ENCODE measurements around the gene DDX42.

DDX42 gene

GRCh38 chr17:63828936-63829335 is 55.0 kb downstream of the DDX42 start:
- Histone ChIP-seq H3K4me3 (ENCODE audit: low read length) (no peak overlapping the region), H3K9ac (ENCODE audit: low read length) (no peak overlapping the region), H3K27me3 (ENCODE audit: control insufficient read depth, insufficient read depth, low read length) (no peaks in the 10 kb centered on the region), H3K36me3 (ENCODE audit: control insufficient read depth, insufficient read depth, low read length) (peaks cover 61% of the 10 kb centered on the region), H3K4me1 (ENCODE audit: control insufficient read depth, insufficient read depth, low read length) (peaks cover 17% of the 10 kb centered on the region), H3K27ac (ENCODE audit: low read depth, low read length) (no peak overlapping the region)

GRCh38 chr17:63830278-63830677 is 56.3 kb downstream of the DDX42 start:
- Histone ChIP-seq H3K4me3 (ENCODE audit: low read length) (no peak overlapping the region), H3K27me3 (ENCODE audit: control insufficient read depth, insufficient read depth, low read length) (no peaks in the 10 kb centered on the region), H3K9ac (ENCODE audit: low read length) (no peak overlapping the region), H3K36me3 (ENCODE audit: control insufficient read depth, insufficient read depth, low read length) (peaks cover 57% of the 10 kb centered on the region), H3K27ac (ENCODE audit: low read depth, low read length) (no peak overlapping the region), H3K4me1 (ENCODE audit: control insufficient read depth, insufficient read depth, low read length) (peaks cover 17% of the 10 kb centered on the region)

GRCh38 chr17:63830904-63831491 is 57.0 kb downstream of the DDX42 start:
- H3K4me3 ChIP-seq (ENCODE audit: low read length) = no peak overlapping the region
- H3K4me1 ChIP-seq (ENCODE audit: control insufficient read depth, insufficient read depth, low read length) = peaks cover 14% of the 10 kb centered on the region
- H3K27me3 ChIP-seq (ENCODE audit: control insufficient read depth, insufficient read depth, low read length) = no peaks in the 10 kb centered on the region
- H3K36me3 ChIP-seq (ENCODE audit: control insufficient read depth, insufficient read depth, low read length) = peaks cover 53% of the 10 kb centered on the region
- H3K27ac ChIP-seq (ENCODE audit: low read depth, low read length) = no peak overlapping the region
- no peak overlapping the region for H3K9ac ChIP-seq (ENCODE audit: low read length)

GRCh38 chr17:63831505-63831904 is 57.5 kb downstream of the DDX42 start:
- no peak overlapping the region for H3K27ac ChIP-seq (ENCODE audit: low read depth, low read length)
- peaks cover 10% of the 10 kb centered on the region for H3K4me1 ChIP-seq (ENCODE audit: control insufficient read depth, insufficient read depth, low read length)
- H3K36me3 ChIP-seq (ENCODE audit: control insufficient read depth, insufficient read depth, low read length) = peaks cover 53% of the 10 kb centered on the region
- H3K27me3 ChIP-seq (ENCODE audit: control insufficient read depth, insufficient read depth, low read length) = no peaks in the 10 kb centered on the region
- H3K9ac ChIP-seq (ENCODE audit: low read length) = no peak overlapping the region
- H3K4me3 ChIP-seq (ENCODE audit: low read length) = no peak overlapping the region

- Histone ChIP-seq H3K27me3 (ENCODE audit: control insufficient read depth, insufficient read depth, low read length) (no peaks in the 10 kb centered on the region), H3K27ac (ENCODE audit: low read depth, low read length) (no peak overlapping the region), H3K36me3 (ENCODE audit: control insufficient read depth, insufficient read depth, low read length) (peaks cover 55% of the 10 kb centered on the region), H3K4me1 (ENCODE audit: control insufficient read depth, insufficient read depth, low read length) (peaks cover 10% of the 10 kb centered on the region), H3K4me3 (ENCODE audit: low read length) (no peak overlapping the region), H3K9ac (ENCODE audit: low read length) (no peak overlapping the region)
Observed at GRCh38 chr17:63832014-63832413, 58.0 kb downstream of the DDX42 start.

- Histone ChIP-seq H3K4me1 (ENCODE audit: control insufficient read depth, insufficient read depth, low read length) (peaks cover 10% of the 10 kb centered on the region), H3K27me3 (ENCODE audit: control insufficient read depth, insufficient read depth, low read length) (no peaks in the 10 kb centered on the region), H3K4me3 (ENCODE audit: low read length) (no peak overlapping the region), H3K9ac (ENCODE audit: low read length) (no peak overlapping the region), H3K27ac (ENCODE audit: low read depth, low read length) (no peak overlapping the region), H3K36me3 (ENCODE audit: control insufficient read depth, insufficient read depth, low read length) (peaks cover 58% of the 10 kb centered on the region)
Observed at GRCh38 chr17:63832455-63832854, 58.5 kb downstream of the DDX42 start.

GRCh38 chr17:63833026-63833740 is 59.2 kb downstream of the DDX42 start:
- H3K9ac ChIP-seq (ENCODE audit: low read length) = no peak overlapping the region
- no peak overlapping the region for H3K4me3 ChIP-seq (ENCODE audit: low read length)
- peaks cover 58% of the 10 kb centered on the region for H3K36me3 ChIP-seq (ENCODE audit: control insufficient read depth, insufficient read depth, low read length)
- peaks cover 14% of the 10 kb centered on the region for H3K4me1 ChIP-seq (ENCODE audit: control insufficient read depth, insufficient read depth, low read length)
- H3K27me3 ChIP-seq (ENCODE audit: control insufficient read depth, insufficient read depth, low read length) = no peaks in the 10 kb centered on the region
- no peak overlapping the region for H3K27ac ChIP-seq (ENCODE audit: low read depth, low read length)

GRCh38 chr17:63833741-63834373 is 59.9 kb downstream of the DDX42 start:
- Histone ChIP-seq H3K4me3 (ENCODE audit: low read length) (no peak overlapping the region), H3K9ac (ENCODE audit: low read length) (no peak overlapping the region), H3K27ac (ENCODE audit: low read depth, low read length) (no peak overlapping the region), H3K4me1 (ENCODE audit: control insufficient read depth, insufficient read depth, low read length) (peaks cover 9% of the 10 kb centered on the region), H3K27me3 (ENCODE audit: control insufficient read depth, insufficient read depth, low read length) (no peaks in the 10 kb centered on the region), H3K36me3 (ENCODE audit: control insufficient read depth, insufficient read depth, low read length) (peaks cover 58% of the 10 kb centered on the region)

GRCh38 chr17:63834431-63835166 is 60.6 kb downstream of the DDX42 start:
- no peak overlapping the region for H3K9ac ChIP-seq (ENCODE audit: low read length)
- H3K4me3 ChIP-seq (ENCODE audit: low read length) = no peak overlapping the region
- peaks cover 53% of the 10 kb centered on the region for H3K36me3 ChIP-seq (ENCODE audit: control insufficient read depth, insufficient read depth, low read length)
- no peak overlapping the region for H3K27ac ChIP-seq (ENCODE audit: low read depth, low read length)
- peaks cover 15% of the 10 kb centered on the region for H3K4me1 ChIP-seq (ENCODE audit: control insufficient read depth, insufficient read depth, low read length)
- H3K27me3 ChIP-seq (ENCODE audit: control insufficient read depth, insufficient read depth, low read length) = no peaks in the 10 kb centered on the region

- Histone ChIP-seq H3K27ac (ENCODE audit: low read depth, low read length) (no peak overlapping the region), H3K36me3 (ENCODE audit: control insufficient read depth, insufficient read depth, low read length) (peaks cover 46% of the 10 kb centered on the region)
Observed at GRCh38 chr17:63835167-63835720, 61.3 kb downstream of the DDX42 start.

GRCh38 chr17:63836811-63837210 is 62.8 kb downstream of the DDX42 start:
- Histone ChIP-seq H3K36me3 (ENCODE audit: control insufficient read depth, insufficient read depth, low read length) (peaks cover 31% of the 10 kb centered on the region), H3K27me3 (ENCODE audit: control insufficient read depth, insufficient read depth, low read length) (no peaks in the 10 kb centered on the region), H3K9ac (ENCODE audit: low read length) (no peak overlapping the region), H3K4me3 (ENCODE audit: low read length) (no peak overlapping the region), H3K27ac (ENCODE audit: low read depth, low read length) (no peak overlapping the region), H3K4me1 (ENCODE audit: control insufficient read depth, insufficient read depth, low read length) (peaks cover 30% of the 10 kb centered on the region)

More at GRCh38 chr17:63835167-63835720, 61.3 kb downstream of the DDX42 start:
- Histone ChIP-seq H3K4me3 (ENCODE audit: low read length) (no peak overlapping the region), H3K4me1 (ENCODE audit: control insufficient read depth, insufficient read depth, low read length) (peaks cover 18% of the 10 kb centered on the region), H3K9ac (ENCODE audit: low read length) (no peak overlapping the region), H3K27me3 (ENCODE audit: control insufficient read depth, insufficient read depth, low read length) (no peaks in the 10 kb centered on the region)

GRCh38 chr17:63837480-63837879 is 63.5 kb downstream of the DDX42 start:
- Histone ChIP-seq H3K36me3 (ENCODE audit: control insufficient read depth, insufficient read depth, low read length) (peaks cover 25% of the 10 kb centered on the region), H3K27ac (ENCODE audit: low read depth, low read length) (peak overlapping the region; percentile 85), H3K27me3 (ENCODE audit: control insufficient read depth, insufficient read depth, low read length) (no peaks in the 10 kb centered on the region), H3K9ac (ENCODE audit: low read length) (no peak overlapping the region), H3K4me3 (ENCODE audit: low read length) (no peak overlapping the region), H3K4me1 (ENCODE audit: control insufficient read depth, insufficient read depth, low read length) (peaks cover 30% of the 10 kb centered on the region)
